Measurements from ENCODE around the gene CEP350. TPM values are rescaled to one million over a fixed set of nuclear protein-coding genes. Genes with fewer than 3 reads are reported as not detected.

CEP350 gene
- total and polyA plus RNA-seq, 2 of the 4 experiments (the other 2 are of a cell fraction) = 5.0 to 36.4 TPM

DNA sequence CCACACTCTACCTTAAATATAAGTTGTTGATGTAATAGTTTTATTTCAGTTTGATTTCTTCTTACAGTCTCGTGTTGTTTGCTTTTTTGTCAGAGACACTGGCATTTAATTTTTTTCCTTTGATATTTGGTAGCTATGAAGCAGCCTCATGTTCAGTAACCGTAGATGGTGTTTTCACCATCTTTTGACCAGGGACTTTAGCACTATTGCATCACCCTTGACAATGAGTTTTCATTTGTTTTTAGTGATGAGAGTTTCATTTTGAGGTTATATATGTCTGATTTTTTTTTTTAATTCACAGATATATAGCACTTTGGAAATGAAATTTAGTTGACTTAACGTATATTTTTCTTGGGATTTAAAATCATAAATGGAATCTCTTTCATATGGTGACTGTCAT lies 36.2 kb downstream of the CEP350 start:
- peak; percentile 53 for TF ChIP-seq CEBPB (IDR thresholded peaks at IDR 0.05; ENCODE audit: low read depth, low read length)
- TF ChIP-seq RFX5 (IDR thresholded peaks at IDR 0.05; ENCODE audit: low read depth, low read length) = no peak
- no peak for ATAC-seq (ENCODE audit: low read depth)
- Histone ChIP-seq H2BK120ac (ENCODE audit: low read depth, low read length) (no peak overlapping the region), H3K36me3 (ENCODE audit: control insufficient read depth, insufficient read depth, low read length) (peaks cover 10% of the 10 kb centered on the region), H2BK20ac (ENCODE audit: low read depth, low read length) (no peak overlapping the region), H3K27ac (ENCODE audit: insufficient read depth, low read length) (no peak overlapping the region), H2AK5ac (ENCODE audit: low read depth, low read length) (no peak overlapping the region), H3K18ac (ENCODE audit: low read depth, low read length) (no peak overlapping the region), H3K4me1 (ENCODE audit: control insufficient read depth, insufficient read depth, low read length) (peaks cover 2% of the 10 kb centered on the region; the same call in 1 of the 2 replicates), H3K9me3 (ENCODE audit: control insufficient read depth, insufficient read depth, low read length) (no peaks in the 10 kb centered on the region), H2AFZ (replicated peaks; ENCODE audit: low read length, poor library complexity) (no peak overlapping the region), H3K9ac (ENCODE audit: low read depth, low read length) (no peak overlapping the region), H2AK9ac (replicated peaks; ENCODE audit: low read depth, low read length, poor library complexity) (no peak overlapping the region), H3K14ac (replicated peaks; ENCODE audit: low read depth, low read length) (no peak overlapping the region), H3K4me3 (ENCODE audit: insufficient read depth, low read depth, low read length) (no peak overlapping the region), H3K9me1 (ENCODE audit: insufficient read depth, low read length) (0 out of 2 replicates have a peak, but pooled peaks cover 3% of the 10 kb centered on the region), H4K8ac (ENCODE audit: low read depth in 2 of 2, low read length in 2 of 2) (no peak overlapping the region), H4K91ac (ENCODE audit: insufficient read depth, low read depth, low read length) (no peak overlapping the region), H3K23ac (ENCODE audit: low read depth, low read length) (no peak overlapping the region), H4K5ac (ENCODE audit: low read depth, low read length) (no peak overlapping the region), H2BK5ac (ENCODE audit: low read depth, low read length, poor library complexity, severe bottlenecking) (no peak overlapping the region), H3K27me3 (ENCODE audit: control insufficient read depth, insufficient read depth, low read length) (no peaks in the 10 kb centered on the region), H2BK15ac (ENCODE audit: low read depth, low read length) (no peak overlapping the region), H3K4ac (ENCODE audit: low read depth, low read length) (no peak overlapping the region), H3K56ac (ENCODE audit: extremely low read depth, insufficient read depth, low read length) (no peak overlapping the region), H3K4me2 (ENCODE audit: low read depth, low read length) (no peak overlapping the region), H3K79me1 (ENCODE audit: low read depth in 1 of 2, low read length in 2 of 2) (peaks cover 13 to 28% of the 10 kb centered on the region in 2 experiments; a peak in 3 of 4 replicates), H4K20me1 (ENCODE audit: insufficient read depth, low read length) (0 out of 2 replicates have a peak, but pooled peaks cover 2% of the 10 kb centered on the region)
- CTCF ChIA-PET = no interaction called here
- dilution Hi-C loops (cut with HindIII; ENCODE audit: low sequenced_read_pairs, unreplicated experiment) (no loop called here), intact Hi-C loops (cut with micrococcal nuclease) (no loop called here), in situ Hi-C loops (cut with MboI; ENCODE audit: low sequenced_read_pairs) (no loop called here)
- no TSS peak for BruUV-seq (replicated peaks)
- WGBS, 2 experiments (ENCODE audit: extremely low coverage in 2 of 2, insufficient read length in 1 of 2) = no CpG with 5 or more reads among the region's 3 CpGs
- POLR2A ChIA-PET (ENCODE audit: unreplicated experiment) = no interaction called here
- DNase-seq = no peak
